ENCODE data around the gene SIPA1L2.
"Not testable (repeated sequence)": the region's sequence is repeated elsewhere in the genome, so short reads cannot be mapped to it uniquely, and the experiment has no call there.

SIPA1L2 gene

GRCh38 chr1:232614811-232615210 lies 15.1 kb downstream of the SIPA1L2 start:
- Histone ChIP-seq H3K4me2 (ENCODE audit: low read length) (no peak overlapping the region), H3K23ac (ENCODE audit: low read length) (no peak overlapping the region), H3K79me1 (ENCODE audit: low read length) (no peaks in the 10 kb centered on the region), H3K18ac (ENCODE audit: low read length) (no peak overlapping the region), H2AK5ac (ENCODE audit: low read length) (no peak overlapping the region), H3K9ac (ENCODE audit: low read length) (no peak overlapping the region), H2BK120ac (ENCODE audit: insufficient read depth, low read length, poor library complexity) (no peak overlapping the region), H4K91ac (ENCODE audit: low read depth, low read length) (no peak overlapping the region), H3K79me2 (ENCODE audit: control insufficient read depth, insufficient read depth, low read length, poor library complexity) (peaks cover 7% of the 10 kb centered on the region), H3K4ac (ENCODE audit: low read depth, low read length) (peak overlapping the region; percentile 8), H4K8ac (ENCODE audit: low read depth, low read length) (no peak overlapping the region), H4K12ac (ENCODE audit: low read depth, low read length) (no peak overlapping the region), H3K9me3 (ENCODE audit: insufficient read depth, low read depth, low read length) (peaks cover 2% of the 10 kb centered on the region), H3K27me3 (ENCODE audit: insufficient read depth, low read length) (no peaks in the 10 kb centered on the region), H3K14ac (ENCODE audit: low read length) (no peak overlapping the region), H2AFZ (ENCODE audit: insufficient read depth, low read length, poor library complexity) (no peak overlapping the region), H3K27ac (ENCODE audit: low read depth, low read length) (no peak overlapping the region), H2BK5ac (ENCODE audit: low read depth, low read length, poor library complexity) (no peak overlapping the region), H3K4me3 (ENCODE audit: low read depth, low read length) (no peak overlapping the region), H3K4me1 (ENCODE audit: control insufficient read depth in 1 of 2, insufficient read depth in 2 of 2, low read length in 2 of 2) (peaks cover 7 to 10% of the 10 kb centered on the region in 2 experiments), H2BK12ac (ENCODE audit: low read length) (no peak overlapping the region), H3K36me3 (ENCODE audit: control insufficient read depth in 1 of 2, insufficient read depth in 2 of 2, low read length in 2 of 2) (no peaks in the 10 kb centered on the region)
- no peak for DNase-seq

- Histone ChIP-seq H3K18ac (ENCODE audit: low read length) (no peak overlapping the region), H3K4me2 (ENCODE audit: low read length) (no peak overlapping the region), H2AK5ac (ENCODE audit: low read length) (no peak overlapping the region), H3K36me3 (ENCODE audit: control insufficient read depth in 1 of 2, insufficient read depth in 2 of 2, low read length in 2 of 2) (no peaks in the 10 kb centered on the region), H3K27ac (ENCODE audit: low read depth, low read length) (no peak overlapping the region), H3K9ac (ENCODE audit: low read length) (no peak overlapping the region), H3K14ac (ENCODE audit: low read length) (no peak overlapping the region), H3K27me3 (ENCODE audit: insufficient read depth, low read length) (no peaks in the 10 kb centered on the region), H2BK12ac (ENCODE audit: low read length) (no peak overlapping the region), H4K12ac (ENCODE audit: low read depth, low read length) (no peak overlapping the region), H3K4ac (ENCODE audit: low read depth, low read length) (no peak overlapping the region), H2BK5ac (ENCODE audit: low read depth, low read length, poor library complexity) (no peak overlapping the region), H2BK120ac (ENCODE audit: insufficient read depth, low read length, poor library complexity) (no peak overlapping the region), H3K4me1 (ENCODE audit: control insufficient read depth in 1 of 2, insufficient read depth in 2 of 2, low read length in 2 of 2) (peaks cover 7 to 10% of the 10 kb centered on the region in 2 experiments), H3K9me3 (ENCODE audit: insufficient read depth, low read depth, low read length) (peaks cover 2% of the 10 kb centered on the region), H3K79me1 (ENCODE audit: low read length) (no peaks in the 10 kb centered on the region), H4K8ac (ENCODE audit: low read depth, low read length) (no peak overlapping the region), H2AFZ (ENCODE audit: insufficient read depth, low read length, poor library complexity) (no peak overlapping the region), H3K4me3 (ENCODE audit: low read depth, low read length) (no peak overlapping the region), H3K79me2 (ENCODE audit: control insufficient read depth, insufficient read depth, low read length, poor library complexity) (peaks cover 7% of the 10 kb centered on the region), H3K23ac (ENCODE audit: low read length) (no peak overlapping the region), H4K91ac (ENCODE audit: low read depth, low read length) (no peak overlapping the region)
- WGBS (ENCODE audit: extremely low coverage, insufficient coverage, insufficient read length) = no CpG with 5 or more reads among the region's 5 CpGs
- no peak for DNase-seq
These were observed 16.1 kb downstream of the SIPA1L2 start for GRCh38 chr1:232613752-232614381.

- not testable (repeated sequence) for H3K23ac ChIP-seq (ENCODE audit: low read length); H3K36me3 ChIP-seq (ENCODE audit: control insufficient read depth in 1 of 2, insufficient read depth in 2 of 2, low read length in 2 of 2); H4K91ac ChIP-seq (ENCODE audit: low read depth, low read length); H2BK12ac ChIP-seq (ENCODE audit: low read length); H3K4me2 ChIP-seq (ENCODE audit: low read length); H2AK5ac ChIP-seq (ENCODE audit: low read length); H3K79me1 ChIP-seq (ENCODE audit: low read length); H3K79me2 ChIP-seq (ENCODE audit: control insufficient read depth, insufficient read depth, low read length, poor library complexity); H3K14ac ChIP-seq (ENCODE audit: low read length); H2BK5ac ChIP-seq (ENCODE audit: low read depth, low read length, poor library complexity); H3K27ac ChIP-seq (ENCODE audit: low read depth, low read length); DNase-seq; H3K9me3 ChIP-seq (ENCODE audit: insufficient read depth, low read depth, low read length); H2AFZ ChIP-seq (ENCODE audit: insufficient read depth, low read length, poor library complexity); H3K4me3 ChIP-seq (ENCODE audit: low read depth, low read length); H2BK120ac ChIP-seq (ENCODE audit: insufficient read depth, low read length, poor library complexity); H4K12ac ChIP-seq (ENCODE audit: low read depth, low read length); H3K27me3 ChIP-seq (ENCODE audit: insufficient read depth, low read length); H3K18ac ChIP-seq (ENCODE audit: low read length); H4K8ac ChIP-seq (ENCODE audit: low read depth, low read length); H3K9ac ChIP-seq (ENCODE audit: low read length)
- no CpG with 5 or more reads among the region's 7 CpGs for WGBS (ENCODE audit: extremely low coverage, insufficient coverage, insufficient read length)
- peak overlapping the region; percentile 27 for H3K4ac ChIP-seq (ENCODE audit: low read depth, low read length)
- peaks cover 7 to 10% of the 10 kb centered on the region in 2 experiments for H3K4me1 ChIP-seq (ENCODE audit: control insufficient read depth in 1 of 2, insufficient read depth in 2 of 2, low read length in 2 of 2)
These were observed 17.1 kb downstream of the SIPA1L2 start for GRCh38 chr1:232612836-232613235.

GRCh38 chr1:232611834-232612233 lies 18.1 kb downstream of the SIPA1L2 start:
- no CpG with 5 or more reads among the region's 7 CpGs for WGBS (ENCODE audit: extremely low coverage, insufficient coverage, insufficient read length)
- H3K27me3 ChIP-seq (ENCODE audit: insufficient read depth, low read length) = no peaks in the 10 kb centered on the region

More at GRCh38 chr1:232611834-232612233, 18.1 kb downstream of the SIPA1L2 start:
- Histone ChIP-seq H2BK5ac (ENCODE audit: low read depth, low read length, poor library complexity) (no peak overlapping the region), H3K23ac (ENCODE audit: low read length) (no peak overlapping the region), H3K18ac (ENCODE audit: low read length) (no peak overlapping the region), H2BK120ac (ENCODE audit: insufficient read depth, low read length, poor library complexity) (no peak overlapping the region), H3K36me3 (ENCODE audit: control insufficient read depth in 1 of 2, insufficient read depth in 2 of 2, low read length in 2 of 2) (no peaks in the 10 kb centered on the region), H4K12ac (ENCODE audit: low read depth, low read length) (no peak overlapping the region), H2BK12ac (ENCODE audit: low read length) (no peak overlapping the region), H3K4me2 (ENCODE audit: low read length) (no peak overlapping the region), H3K79me2 (ENCODE audit: control insufficient read depth, insufficient read depth, low read length, poor library complexity) (peaks cover 7% of the 10 kb centered on the region), H4K8ac (ENCODE audit: low read depth, low read length) (no peak overlapping the region), H3K9me3 (ENCODE audit: insufficient read depth, low read depth, low read length) (peaks cover 2% of the 10 kb centered on the region), H3K4me1 (ENCODE audit: control insufficient read depth in 1 of 2, insufficient read depth in 2 of 2, low read length in 2 of 2) (peaks cover 7 to 10% of the 10 kb centered on the region in 2 experiments), H3K9ac (ENCODE audit: low read length) (no peak overlapping the region), H3K79me1 (ENCODE audit: low read length) (no peaks in the 10 kb centered on the region), H2AFZ (ENCODE audit: insufficient read depth, low read length, poor library complexity) (no peak overlapping the region), H3K4ac (ENCODE audit: low read depth, low read length) (peak overlapping the region; percentile 29), H3K4me3 (ENCODE audit: low read depth, low read length) (no peak overlapping the region), H2AK5ac (ENCODE audit: low read length) (no peak overlapping the region), H3K14ac (ENCODE audit: low read length) (no peak overlapping the region), H3K27ac (ENCODE audit: low read depth, low read length) (no peak overlapping the region), H4K91ac (ENCODE audit: low read depth, low read length) (no peak overlapping the region)
- DNase-seq = no peak

Measured in trophoblast cell (in vitro differentiated cells and primary cell).